Myocyte (in vitro differentiated cells): ENCODE data around the gene ATP1A2. TPM values are rescaled to one million over a fixed set of nuclear protein-coding genes. Genes with fewer than 3 reads are reported as not detected.

Source experiments
- DNase-seq: peaks from one replicate; pipeline ENCODE4 v3.0.0-alpha.2; 2012; ENCODE audit warnings: low read depth
- total RNA-seq: library from RNA; depleted of rRNA; stranded (reverse); fragments of >200 nt; gene quantifications from 2 replicates; pipeline ENCODE4 v1.2.3, GENCODE V29; 2014

Gene ATP1A2
- total RNA-seq, 1 donor from 2014 or later, result 28.2 TPM

GRCh38 chr1:160169553-160170399, 54.2 kb downstream of the ATP1A2 start:
- no peak for DNase-seq

GRCh38 chr1:160171354-160171753, 55.8 kb downstream of the ATP1A2 start:
- DNase-seq, result no peak

- no peak for DNase-seq
Observed at GRCh38 chr1:160171980-160172379, 56.4 kb downstream of the ATP1A2 start.

GRCh38 chr1:160177231-160177630, 61.7 kb downstream of the ATP1A2 start:
- no peak for DNase-seq

- DNase-seq, result no peak
Observed at GRCh38 chr1:160177667-160178066, 62.1 kb downstream of the ATP1A2 start.

- DNase-seq, result no peak
Observed at GRCh38 chr1:160178731-160179130, 63.2 kb downstream of the ATP1A2 start.

GRCh38 chr1:160179336-160179735, 63.8 kb downstream of the ATP1A2 start:
- DNase-seq, result no peak

GRCh38 chr1:160186246-160186645, 70.7 kb downstream of the ATP1A2 start:
- no peak for DNase-seq

GRCh38 chr1:160186729-160187128, 71.2 kb downstream of the ATP1A2 start:
- DNase-seq, result no peak

GRCh38 chr1:160187407-160187806, 71.8 kb downstream of the ATP1A2 start:
- no peak for DNase-seq

- DNase-seq, result no peak
Observed at GRCh38 chr1:160188341-160188740, 72.8 kb downstream of the ATP1A2 start.

GRCh38 chr1:160189649-160190625, 74.4 kb downstream of the ATP1A2 start, which contains the start of gene CASQ1:
Gene CASQ1, plus strand, starts transcription at chr1:160190575. Its CDS starts 177 bp downstream, at chr1:160190752.
- peak; percentile 89 for DNase-seq

- no peak for DNase-seq
Observed at GRCh38 chr1:160191756-160192155, 76.2 kb downstream of the ATP1A2 start.

GRCh38 chr1:160192234-160192633, 76.7 kb downstream of the ATP1A2 start:
- DNase-seq, result no peak

Other genes with a start within 250 kb of the ATP1A2 start
- not detected in 2 replicates for gene CFAP45, start 215.6 kb upstream of the ATP1A2 start, total RNA-seq
- gene TAGLN2, start 190.3 kb upstream of the ATP1A2 start, total RNA-seq, result 65.1 and 75.5 TPM in 2 replicates
- 0.16 TPM in 1 of 2 replicates, not detected in the other for gene IGSF9, start 170.1 kb upstream of the ATP1A2 start, total RNA-seq
- not detected in 2 replicates for gene SLAMF9, start 161.5 kb upstream of the ATP1A2 start, total RNA-seq
- gene PIGM, start 83.8 kb upstream of the ATP1A2 start, total RNA-seq, result 3.3 and 3.7 TPM in 2 replicates
- gene KCNJ10, start 45.6 kb upstream of the ATP1A2 start, total RNA-seq, result not detected in 2 replicates
- gene KCNJ9, start 34.2 kb upstream of the ATP1A2 start, total RNA-seq, result not detected in 2 replicates
- 27.9 and 33.5 TPM in 2 replicates for gene IGSF8, start 17.1 kb upstream of the ATP1A2 start, total RNA-seq
- gene ATP1A4, start 35.8 kb downstream of the ATP1A2 start, total RNA-seq, result 0.10 and 0.19 TPM in 2 replicates
- gene CASQ1, start 74.8 kb downstream of the ATP1A2 start, total RNA-seq, result 9.4 and 12.2 TPM in 2 replicates
- gene PEA15, start 89.6 kb downstream of the ATP1A2 start, total RNA-seq, result 221 and 228 TPM in 2 replicates
- 96.9 and 101 TPM in 2 replicates for gene DCAF8, start 146.8 kb downstream of the ATP1A2 start, total RNA-seq
- gene PEX19, start 169.4 kb downstream of the ATP1A2 start, total RNA-seq, result 67.5 and 85.1 TPM in 2 replicates
- 119 and 138 TPM in 2 replicates for gene COPA, start 227.5 kb downstream of the ATP1A2 start, total RNA-seq
- 80.3 and 90.1 TPM in 2 replicates for gene NCSTN, start 227.6 kb downstream of the ATP1A2 start, total RNA-seq